Measurements from ENCODE around the gene REG4. TPM values are rescaled to one million over a fixed set of nuclear protein-coding genes. Genes with fewer than 3 reads are reported as not detected.
A peak's percentile ranks its signal among the peaks of the same experiment; 100 is the strongest.

REG4 gene
- total RNA-seq, 1 experiment from 2014 or later = not detected

- intact Hi-C loops (cut with micrococcal nuclease) = loop anchor here (5.0 kb wide), 1 partner anchor 132 kb away; no protein-coding TSS in a partner anchor
- Histone ChIP-seq H2AFZ (ENCODE audit: low read depth, low read length, poor library complexity, severe bottlenecking) (no peak overlapping the region), H3K4me3 (replicated peaks in 1 of 2; ENCODE audit: low read depth in 1 of 2, low read length in 2 of 2) (no peak overlapping the region), H3K9ac (ENCODE audit: low read length) (no peak overlapping the region), H4K20me1 (ENCODE audit: insufficient read depth) (no peaks in the 10 kb centered on the region), H3K4me2 (ENCODE audit: low read length) (no peak overlapping the region), H3K4me1 (ENCODE audit: control insufficient read depth in 1 of 2, insufficient read depth in 2 of 2, low read length in 2 of 2) (no peaks in the 10 kb centered on the region), H3K79me2 (ENCODE audit: insufficient read depth, low read length) (no peaks in the 10 kb centered on the region), H3K27me3 (ENCODE audit: insufficient read depth, low read length) (no peaks in the 10 kb centered on the region), H3K27ac (ENCODE audit: low read depth, low read length) (no peak overlapping the region), H3K36me3 (ENCODE audit: control insufficient read depth in 1 of 2, insufficient read depth in 2 of 2, low read length in 2 of 2) (no peaks in the 10 kb centered on the region; a peak in 1 of 4 replicates), H3K9me3 (ENCODE audit: control insufficient read depth in 1 of 2, insufficient read depth in 1 of 2, low read depth in 1 of 2, low read length in 2 of 2) (no peaks in the 10 kb centered on the region), H3K9me2 (ENCODE audit: insufficient read depth) (no peaks in the 10 kb centered on the region)
- no peak for DNase-seq (ENCODE audit: low read depth, low spot score)
- no peak for TF ChIP-seq POLR2AphosphoS5 (IDR thresholded peaks at IDR 0.05; ENCODE audit: low read depth, low read length)
- no peak for TF ChIP-seq EGR1 (IDR thresholded peaks at IDR 0.05; ENCODE audit: low read depth)
- TF ChIP-seq FOSL1 (IDR thresholded peaks at IDR 0.05; ENCODE audit: low read depth) = no peak
- no peak for TF ChIP-seq TCF7L2 (IDR thresholded peaks at IDR 0.05; ENCODE audit: borderline replicate concordance, extremely low read depth, insufficient read depth, insufficient read length)
- TF ChIP-seq ATF3 (IDR thresholded peaks at IDR 0.05) = no peak
- TF ChIP-seq ELF1 (IDR thresholded peaks at IDR 0.05; ENCODE audit: borderline replicate concordance, low read depth) = no peak
- no peak for TF ChIP-seq CEBPB (IDR thresholded peaks at IDR 0.05; ENCODE audit: low read depth)
- no peak for TF ChIP-seq ZFX (IDR thresholded peaks at IDR 0.05)
- TF ChIP-seq, protein P1, sequence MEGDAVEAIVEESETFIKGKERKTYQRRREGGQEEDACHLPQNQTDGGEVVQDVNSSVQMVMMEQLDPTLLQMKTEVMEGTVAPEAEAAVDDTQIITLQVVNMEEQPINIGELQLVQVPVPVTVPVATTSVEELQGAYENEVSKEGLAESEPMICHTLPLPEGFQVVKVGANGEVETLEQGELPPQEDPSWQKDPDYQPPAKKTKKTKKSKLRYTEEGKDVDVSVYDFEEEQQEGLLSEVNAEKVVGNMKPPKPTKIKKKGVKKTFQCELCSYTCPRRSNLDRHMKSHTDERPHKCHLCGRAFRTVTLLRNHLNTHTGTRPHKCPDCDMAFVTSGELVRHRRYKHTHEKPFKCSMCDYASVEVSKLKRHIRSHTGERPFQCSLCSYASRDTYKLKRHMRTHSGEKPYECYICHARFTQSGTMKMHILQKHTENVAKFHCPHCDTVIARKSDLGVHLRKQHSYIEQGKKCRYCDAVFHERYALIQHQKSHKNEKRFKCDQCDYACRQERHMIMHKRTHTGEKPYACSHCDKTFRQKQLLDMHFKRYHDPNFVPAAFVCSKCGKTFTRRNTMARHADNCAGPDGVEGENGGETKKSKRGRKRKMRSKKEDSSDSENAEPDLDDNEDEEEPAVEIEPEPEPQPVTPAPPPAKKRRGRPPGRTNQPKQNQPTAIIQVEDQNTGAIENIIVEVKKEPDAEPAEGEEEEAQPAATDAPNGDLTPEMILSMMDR (IDR thresholded peaks at IDR 0.05 in 2 of 3, conservative IDR thresholded peaks at IDR 0.05 in 1 of 3; ENCODE audit: borderline replicate concordance in 1 of 3, insufficient read depth in 1 of 3, low read depth in 2 of 3, low read length in 2 of 3) = no peak
- TF ChIP-seq SP1 (IDR thresholded peaks at IDR 0.05; ENCODE audit: low read depth) = no peak
- no peak for TF ChIP-seq YY1 (IDR thresholded peaks at IDR 0.05; ENCODE audit: extremely low read depth, insufficient replicate concordance, low read depth, low read length)
- no peak for TF ChIP-seq CBX3 (IDR thresholded peaks at IDR 0.05; ENCODE audit: low read depth)
- no peak for TF ChIP-seq JUND (IDR thresholded peaks at IDR 0.05)
- TF ChIP-seq REST (IDR thresholded peaks at IDR 0.05; ENCODE audit: low read depth) = no peak
- no peak for ATAC-seq
- ChIA-PET RAD21 (ENCODE audit: low non-redundant PET in 1 of 2, low total read pairs in 2 of 2, uncharacterized antibody in 2 of 2, unreplicated experiment in 2 of 2) (no interaction called here), CTCF (interaction anchor here (1.0 kb wide), 1 partner anchor 64 kb away, joined by 3 read pairs; no protein-coding TSS in a partner anchor), POLR2A (no interaction called here)
- TSS peak; percentile 22 for BruUV-seq (replicated peaks)
These were observed 66.7 kb downstream of the REG4 start for GRCh38 chr1:119744598-119744942.

Other genes with a start within 250 kb of the REG4 start
- gene ZNF697, start 163.2 kb downstream of the REG4 start, total RNA-seq (2021; ENCODE audit: unreplicated experiment) = 5.9 TPM
- 187 TPM for gene PHGDH, start 99.5 kb downstream of the REG4 start, total RNA-seq (2021; ENCODE audit: unreplicated experiment)
- gene HMGCS2, start 42.6 kb downstream of the REG4 start, total RNA-seq (2021; ENCODE audit: unreplicated experiment) = 0.20 TPM
- gene ADAM30, start 85.1 kb upstream of the REG4 start, total RNA-seq (2021; ENCODE audit: unreplicated experiment) = not detected

All from HCT116 (cell line).